GM19025 (cell line): ENCODE data around the gene RAB26.
"Not testable (repeated sequence)": the region's sequence is repeated elsewhere in the genome, so short reads cannot be mapped to it uniquely, and the experiment has no call there.

Experiments used
- ATAC-seq: cut with Tn5 transposase; IDR thresholded peaks from one replicate; pipeline ENCODE4 v1.9.1; 2021; ENCODE audit warnings: mild to moderate bottlenecking, low read depth, moderate library complexity; ENCODE audit not compliant: unreplicated experiment

RAB26 gene

GRCh38 chr16:2147981-2148671 is at the start of gene RAB26:
Gene RAB26, plus strand, starts transcription at chr16:2148625. Its CDS starts 159 bp downstream, at chr16:2148784.
- no peak for ATAC-seq

DNA sequence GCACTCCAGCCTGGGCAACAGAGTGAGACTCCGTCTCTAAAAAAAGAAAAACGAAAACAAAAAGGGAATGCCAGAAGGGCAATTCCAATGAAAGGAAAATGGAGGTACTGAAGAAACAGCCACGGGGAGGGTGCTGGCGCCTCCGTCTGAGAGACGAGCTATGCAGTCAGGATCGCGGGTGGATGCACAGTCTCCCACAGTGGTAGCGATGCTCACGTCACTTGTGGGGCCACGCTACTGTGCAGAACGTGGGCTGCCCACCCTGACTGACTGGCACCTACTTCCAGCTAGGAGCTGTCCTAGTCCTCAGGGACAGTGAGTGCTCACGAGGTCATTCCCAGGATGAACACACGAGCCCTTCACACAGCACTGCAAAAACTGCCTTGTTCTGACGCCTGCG is 46.8 kb upstream of the RAB26 start:
- not testable (repeated sequence) for ATAC-seq

GRCh38 chr16:2102471-2102870 is 46.0 kb upstream of the RAB26 start:
- ATAC-seq: no peak

DNA sequence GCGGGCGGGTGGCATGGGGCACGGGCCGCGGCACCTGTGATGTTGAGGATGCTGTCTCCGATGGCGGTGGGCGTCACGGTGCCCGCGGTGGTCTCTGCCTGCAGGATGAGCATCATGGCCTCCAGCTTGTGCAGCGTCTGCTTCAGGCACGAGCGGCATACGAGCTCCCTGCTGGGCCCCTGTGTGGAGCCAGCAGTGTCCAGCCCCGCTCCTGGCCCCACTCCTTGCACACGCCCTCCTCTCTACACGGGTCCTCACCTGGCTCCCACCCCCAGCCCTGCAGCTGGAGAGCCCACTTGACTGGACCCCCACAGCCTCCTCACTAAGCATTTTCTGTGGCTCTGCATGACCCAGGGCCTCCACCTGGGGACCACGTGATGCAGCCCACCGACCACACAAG is 44.0 kb upstream of the RAB26 start:
- not testable (repeated sequence) for ATAC-seq

DNA sequence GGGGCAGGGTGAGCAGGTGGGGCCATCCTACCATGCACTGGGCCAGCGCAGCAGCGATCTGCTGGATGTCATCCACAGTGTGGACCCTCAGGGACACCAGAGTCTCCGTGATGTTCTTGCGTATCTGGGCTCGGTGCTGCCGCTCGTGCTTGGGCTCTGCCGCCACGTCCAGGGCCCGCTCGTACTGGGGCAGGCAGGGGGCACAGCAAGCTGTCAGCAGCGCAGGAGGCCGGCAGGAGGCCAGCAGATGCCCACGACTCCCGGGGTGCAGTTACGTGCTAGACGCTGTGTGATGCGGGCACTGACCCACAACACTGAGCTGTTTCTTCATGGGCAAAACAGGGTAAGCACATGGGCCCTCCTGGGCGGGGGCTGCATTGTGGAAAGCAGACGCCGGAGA is 43.1 kb upstream of the RAB26 start:
- ATAC-seq: not testable (repeated sequence)

DNA sequence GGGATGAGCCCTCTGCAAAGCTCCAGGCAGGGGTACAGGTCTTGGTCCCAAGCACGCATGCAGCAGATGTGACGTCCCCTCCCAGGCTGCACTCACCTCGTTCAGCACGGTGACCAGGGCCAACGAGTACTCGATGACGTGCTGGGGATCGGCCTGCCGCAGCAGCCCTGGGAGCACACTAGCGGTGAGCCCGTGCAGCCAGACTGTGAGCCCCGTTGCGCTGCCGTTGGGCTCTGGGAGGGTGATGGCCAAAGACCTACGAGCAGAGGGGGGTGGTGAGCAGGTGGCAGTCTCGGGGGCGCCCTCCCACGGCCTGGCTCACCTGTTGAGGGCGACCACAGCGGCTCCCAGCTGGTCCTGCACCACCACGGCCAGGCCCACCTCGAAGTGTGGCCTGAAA is 42.7 kb upstream of the RAB26 start:
- not testable (repeated sequence) for ATAC-seq

- not testable (repeated sequence) for ATAC-seq
Measured at GRCh38 chr16:2106211-2106610, 42.2 kb upstream of the RAB26 start.

GRCh38 chr16:2107121-2107790 is 41.2 kb upstream of the RAB26 start:
- not testable (repeated sequence) for ATAC-seq

DNA sequence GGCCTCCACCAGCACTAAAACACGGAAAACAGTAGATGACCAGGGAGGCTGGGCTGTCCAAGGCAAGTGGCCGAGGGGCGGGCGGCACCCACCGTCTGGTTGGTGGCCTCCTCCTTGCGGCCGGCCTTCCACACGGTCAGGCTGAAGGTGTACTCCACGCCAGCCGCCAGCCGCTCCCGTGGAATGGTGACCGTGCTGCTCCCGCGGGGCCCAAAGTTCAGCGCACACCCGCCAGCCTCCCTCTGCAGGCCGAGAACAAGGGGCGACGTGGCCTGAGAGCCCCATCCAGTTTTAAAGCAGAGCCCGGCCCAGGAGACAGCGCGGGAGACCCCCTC is 40.7 kb upstream of the RAB26 start:
- ATAC-seq: not testable (repeated sequence)

DNA sequence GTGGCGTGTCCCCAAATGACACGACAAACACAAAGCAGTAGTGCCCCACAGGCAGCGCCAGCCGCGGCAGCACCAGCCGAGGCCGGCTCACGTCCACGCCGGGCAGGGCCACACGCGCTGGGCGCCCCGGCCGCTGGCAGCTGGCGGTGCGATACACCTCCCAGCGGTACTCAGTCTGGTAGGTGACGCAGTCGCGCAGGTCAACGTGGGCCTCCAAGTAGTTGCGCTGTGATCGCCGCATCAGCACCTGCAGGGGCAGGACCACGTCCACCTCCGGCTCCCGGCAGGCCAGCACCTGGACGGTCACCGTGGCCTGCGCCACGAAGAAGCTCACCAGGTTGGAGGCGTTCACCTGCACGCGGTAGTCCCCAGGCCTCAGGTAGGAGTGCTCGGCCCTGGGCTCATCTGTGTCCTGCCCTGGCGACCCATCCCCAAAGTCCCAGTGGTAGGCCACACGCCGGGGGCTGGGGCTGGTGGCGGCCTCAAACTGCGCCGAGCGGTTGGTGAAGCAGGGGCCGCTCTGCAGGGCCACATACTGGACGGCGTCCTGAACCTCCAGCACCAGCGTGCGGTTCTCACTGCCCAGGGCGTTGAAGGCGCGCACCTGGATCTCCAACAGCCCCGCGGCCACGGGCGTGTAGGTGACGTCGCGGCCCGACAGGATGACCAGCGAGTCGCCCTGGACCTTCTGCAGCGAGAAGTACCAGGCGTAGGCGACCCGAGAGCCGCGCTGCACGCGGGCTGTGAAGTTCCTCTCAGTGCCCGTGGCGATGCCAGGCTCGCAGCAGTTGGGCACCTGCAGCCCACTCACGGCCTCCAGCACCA is 39.8 kb upstream of the RAB26 start:
- not testable (repeated sequence) for ATAC-seq

- ATAC-seq: not testable (repeated sequence)
Measured at GRCh38 chr16:2109271-2109580, 39.2 kb upstream of the RAB26 start.

GRCh38 chr16:2109872-2110271 is 38.6 kb upstream of the RAB26 start:
- ATAC-seq: not testable (repeated sequence)

GRCh38 chr16:2110332-2111008 is 38.0 kb upstream of the RAB26 start:
- ATAC-seq: not testable (repeated sequence)

- ATAC-seq: not testable (repeated sequence)
Measured at GRCh38 chr16:2111009-2111353, 37.4 kb upstream of the RAB26 start.

GRCh38 chr16:2111412-2112335 is 36.8 kb upstream of the RAB26 start:
- not testable (repeated sequence) for ATAC-seq

GRCh38 chr16:2112539-2113106 is 35.8 kb upstream of the RAB26 start:
- ATAC-seq: not testable (repeated sequence)

GRCh38 chr16:2114225-2114624 is 34.2 kb upstream of the RAB26 start:
- ATAC-seq: not testable (repeated sequence)

- not testable (repeated sequence) for ATAC-seq
Measured at GRCh38 chr16:2114885-2115590, 33.4 kb upstream of the RAB26 start.

- no peak for ATAC-seq
Measured at GRCh38 chr16:2115591-2115973, 32.8 kb upstream of the RAB26 start.
